ENCODE data around the gene RAB37. TPM values are rescaled to one million over a fixed set of nuclear protein-coding genes. Genes with fewer than 3 reads are reported as not detected.

The RAB37 gene
- total and polyA plus RNA-seq, 2 of the 13 experiments (the other 11 are each of a cell fraction or from before 2014, with no cell fraction given) = 0.91 to 3.7 TPM

DNA sequence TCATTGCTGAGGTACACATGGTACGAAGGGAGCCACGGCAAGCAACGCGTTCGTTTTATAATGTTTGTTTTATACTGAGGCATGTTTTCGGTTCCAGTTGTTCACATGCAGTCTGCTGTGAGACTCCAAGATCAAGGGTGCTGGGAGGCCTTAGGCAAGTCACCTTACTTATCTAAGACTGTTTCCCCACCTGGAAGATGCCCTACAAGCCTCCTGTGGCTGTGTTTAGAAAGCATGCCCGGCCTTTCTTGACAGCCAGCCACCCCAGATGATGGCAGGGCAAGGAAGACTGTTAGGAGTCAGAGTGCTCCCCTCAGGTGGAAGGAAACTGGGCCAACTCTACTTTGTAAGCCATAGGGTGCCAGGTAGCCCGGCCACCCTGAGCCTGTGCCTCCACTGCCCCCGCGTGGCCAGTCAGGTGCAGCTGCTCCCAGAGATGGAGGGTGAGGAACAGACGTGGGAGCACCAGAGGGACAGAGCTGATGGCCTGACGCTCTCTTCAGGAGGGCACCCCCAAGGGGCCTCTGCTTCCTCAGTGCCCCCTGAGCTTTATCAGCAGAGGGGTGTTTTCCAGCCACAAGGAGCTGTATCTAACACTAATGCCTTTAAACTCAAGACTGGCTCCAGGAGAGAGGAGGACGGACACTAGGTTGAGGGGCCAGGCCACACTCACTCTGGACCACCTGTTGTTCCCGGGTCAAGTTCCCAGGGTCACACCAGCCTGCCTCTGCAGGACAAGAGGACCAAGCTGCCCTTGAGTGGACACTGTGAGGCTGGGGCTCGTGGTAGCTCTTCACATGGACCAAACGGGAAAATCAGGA, 33.7 kb downstream of the RAB37 start (continued):
- TF ChIP-seq HNF4G (IDR thresholded peaks at IDR 0.05; ENCODE audit: borderline replicate concordance, low read depth, low read length) = no peak
- TF ChIP-seq HNF4G (CRISPR knock-in tag; IDR thresholded peaks at IDR 0.05; ENCODE audit: borderline replicate concordance, low read depth) = no peak
- TF ChIP-seq POGZ (CRISPR knock-in tag; IDR thresholded peaks at IDR 0.05) = no peak
- TF ChIP-seq, protein P1, sequence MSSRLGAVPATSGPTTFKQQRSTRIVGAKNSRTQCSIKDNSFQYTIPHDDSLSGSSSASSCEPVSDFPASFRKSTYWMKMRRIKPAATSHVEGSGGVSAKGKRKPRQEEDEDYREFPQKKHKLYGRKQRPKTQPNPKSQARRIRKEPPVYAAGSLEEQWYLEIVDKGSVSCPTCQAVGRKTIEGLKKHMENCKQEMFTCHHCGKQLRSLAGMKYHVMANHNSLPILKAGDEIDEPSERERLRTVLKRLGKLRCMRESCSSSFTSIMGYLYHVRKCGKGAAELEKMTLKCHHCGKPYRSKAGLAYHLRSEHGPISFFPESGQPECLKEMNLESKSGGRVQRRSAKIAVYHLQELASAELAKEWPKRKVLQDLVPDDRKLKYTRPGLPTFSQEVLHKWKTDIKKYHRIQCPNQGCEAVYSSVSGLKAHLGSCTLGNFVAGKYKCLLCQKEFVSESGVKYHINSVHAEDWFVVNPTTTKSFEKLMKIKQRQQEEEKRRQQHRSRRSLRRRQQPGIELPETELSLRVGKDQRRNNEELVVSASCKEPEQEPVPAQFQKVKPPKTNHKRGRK (CRISPR knock-in tag; IDR thresholded peaks at IDR 0.05) = 0 out of 2 replicates have a peak, but pooled peaks have one; percentile 36
- no peak for TF ChIP-seq FLYWCH1 (CRISPR knock-in tag; IDR thresholded peaks at IDR 0.05)
- no peak; the same call in 1 of the 2 replicates for TF ChIP-seq ZMYM4 (CRISPR knock-in tag; IDR thresholded peaks at IDR 0.05)
- TF ChIP-seq ZNF430 (CRISPR knock-in tag; IDR thresholded peaks at IDR 0.05) = no peak; the same call in 1 of the 2 replicates
- TF ChIP-seq ARHGAP35 (CRISPR knock-in tag; IDR thresholded peaks at IDR 0.05; ENCODE audit: borderline replicate concordance) = 0 out of 2 replicates have a peak, but pooled peaks have one; percentile 39
- peak; percentile 65; the same call in 1 of the 2 replicates for TF ChIP-seq HNRNPL (IDR thresholded peaks at IDR 0.05; ENCODE audit: low read depth, low read length)
- peak; percentile 89; the same call in 1 of the 2 replicates for TF ChIP-seq REPIN1 (CRISPR knock-in tag; IDR thresholded peaks at IDR 0.05; ENCODE audit: borderline replicate concordance, low read depth)
- TF ChIP-seq MAFK (conservative IDR thresholded peaks at IDR 0.05 in 1 of 2, IDR thresholded peaks at IDR 0.05 in 1 of 2; ENCODE audit: low read length in 2 of 2) = no peak
- TF ChIP-seq, protein P2, sequence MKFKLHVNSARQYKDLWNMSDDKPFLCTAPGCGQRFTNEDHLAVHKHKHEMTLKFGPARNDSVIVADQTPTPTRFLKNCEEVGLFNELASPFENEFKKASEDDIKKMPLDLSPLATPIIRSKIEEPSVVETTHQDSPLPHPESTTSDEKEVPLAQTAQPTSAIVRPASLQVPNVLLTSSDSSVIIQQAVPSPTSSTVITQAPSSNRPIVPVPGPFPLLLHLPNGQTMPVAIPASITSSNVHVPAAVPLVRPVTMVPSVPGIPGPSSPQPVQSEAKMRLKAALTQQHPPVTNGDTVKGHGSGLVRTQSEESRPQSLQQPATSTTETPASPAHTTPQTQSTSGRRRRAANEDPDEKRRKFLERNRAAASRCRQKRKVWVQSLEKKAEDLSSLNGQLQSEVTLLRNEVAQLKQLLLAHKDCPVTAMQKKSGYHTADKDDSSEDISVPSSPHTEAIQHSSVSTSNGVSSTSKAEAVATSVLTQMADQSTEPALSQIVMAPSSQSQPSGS (CRISPR knock-in tag; IDR thresholded peaks at IDR 0.05) = peak; percentile 70; the same call in 1 of the 2 replicates
- TF ChIP-seq, protein P3, sequence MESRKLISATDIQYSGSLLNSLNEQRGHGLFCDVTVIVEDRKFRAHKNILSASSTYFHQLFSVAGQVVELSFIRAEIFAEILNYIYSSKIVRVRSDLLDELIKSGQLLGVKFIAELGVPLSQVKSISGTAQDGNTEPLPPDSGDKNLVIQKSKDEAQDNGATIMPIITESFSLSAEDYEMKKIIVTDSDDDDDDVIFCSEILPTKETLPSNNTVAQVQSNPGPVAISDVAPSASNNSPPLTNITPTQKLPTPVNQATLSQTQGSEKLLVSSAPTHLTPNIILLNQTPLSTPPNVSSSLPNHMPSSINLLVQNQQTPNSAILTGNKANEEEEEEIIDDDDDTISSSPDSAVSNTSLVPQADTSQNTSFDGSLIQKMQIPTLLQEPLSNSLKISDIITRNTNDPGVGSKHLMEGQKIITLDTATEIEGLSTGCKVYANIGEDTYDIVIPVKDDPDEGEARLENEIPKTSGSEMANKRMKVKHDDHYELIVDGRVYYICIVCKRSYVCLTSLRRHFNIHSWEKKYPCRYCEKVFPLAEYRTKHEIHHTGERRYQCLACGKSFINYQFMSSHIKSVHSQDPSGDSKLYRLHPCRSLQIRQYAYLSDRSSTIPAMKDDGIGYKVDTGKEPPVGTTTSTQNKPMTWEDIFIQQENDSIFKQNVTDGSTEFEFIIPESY (CRISPR knock-in tag; IDR thresholded peaks at IDR 0.05) = peak; percentile 79
- TF ChIP-seq, protein P4, sequence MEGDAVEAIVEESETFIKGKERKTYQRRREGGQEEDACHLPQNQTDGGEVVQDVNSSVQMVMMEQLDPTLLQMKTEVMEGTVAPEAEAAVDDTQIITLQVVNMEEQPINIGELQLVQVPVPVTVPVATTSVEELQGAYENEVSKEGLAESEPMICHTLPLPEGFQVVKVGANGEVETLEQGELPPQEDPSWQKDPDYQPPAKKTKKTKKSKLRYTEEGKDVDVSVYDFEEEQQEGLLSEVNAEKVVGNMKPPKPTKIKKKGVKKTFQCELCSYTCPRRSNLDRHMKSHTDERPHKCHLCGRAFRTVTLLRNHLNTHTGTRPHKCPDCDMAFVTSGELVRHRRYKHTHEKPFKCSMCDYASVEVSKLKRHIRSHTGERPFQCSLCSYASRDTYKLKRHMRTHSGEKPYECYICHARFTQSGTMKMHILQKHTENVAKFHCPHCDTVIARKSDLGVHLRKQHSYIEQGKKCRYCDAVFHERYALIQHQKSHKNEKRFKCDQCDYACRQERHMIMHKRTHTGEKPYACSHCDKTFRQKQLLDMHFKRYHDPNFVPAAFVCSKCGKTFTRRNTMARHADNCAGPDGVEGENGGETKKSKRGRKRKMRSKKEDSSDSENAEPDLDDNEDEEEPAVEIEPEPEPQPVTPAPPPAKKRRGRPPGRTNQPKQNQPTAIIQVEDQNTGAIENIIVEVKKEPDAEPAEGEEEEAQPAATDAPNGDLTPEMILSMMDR (CRISPR knock-in tag; IDR thresholded peaks at IDR 0.05) = peak; percentile 99
- TF ChIP-seq PHF8 (CRISPR knock-in tag; IDR thresholded peaks at IDR 0.05) = peak; percentile 57; the same call in 1 of the 2 replicates
- no peak for TF ChIP-seq ZNF24 (IDR thresholded peaks at IDR 0.05)
- 0 out of 2 replicates have a peak, but pooled peaks have one; percentile 13 for TF ChIP-seq EEA1 (CRISPR knock-in tag; IDR thresholded peaks at IDR 0.05; ENCODE audit: borderline replicate concordance)
- TF ChIP-seq, protein P5, sequence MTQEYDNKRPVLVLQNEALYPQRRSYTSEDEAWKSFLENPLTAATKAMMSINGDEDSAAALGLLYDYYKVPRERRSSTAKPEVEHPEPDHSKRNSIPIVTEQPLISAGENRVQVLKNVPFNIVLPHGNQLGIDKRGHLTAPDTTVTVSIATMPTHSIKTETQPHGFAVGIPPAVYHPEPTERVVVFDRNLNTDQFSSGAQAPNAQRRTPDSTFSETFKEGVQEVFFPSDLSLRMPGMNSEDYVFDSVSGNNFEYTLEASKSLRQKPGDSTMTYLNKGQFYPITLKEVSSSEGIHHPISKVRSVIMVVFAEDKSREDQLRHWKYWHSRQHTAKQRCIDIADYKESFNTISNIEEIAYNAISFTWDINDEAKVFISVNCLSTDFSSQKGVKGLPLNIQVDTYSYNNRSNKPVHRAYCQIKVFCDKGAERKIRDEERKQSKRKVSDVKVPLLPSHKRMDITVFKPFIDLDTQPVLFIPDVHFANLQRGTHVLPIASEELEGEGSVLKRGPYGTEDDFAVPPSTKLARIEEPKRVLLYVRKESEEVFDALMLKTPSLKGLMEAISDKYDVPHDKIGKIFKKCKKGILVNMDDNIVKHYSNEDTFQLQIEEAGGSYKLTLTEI (CRISPR knock-in tag; conservative IDR thresholded peaks at IDR 0.05) = no peak
- peak; percentile 55; the same call in 1 of the 2 replicates for TF ChIP-seq ZNF614 (CRISPR knock-in tag; IDR thresholded peaks at IDR 0.05; ENCODE audit: borderline replicate concordance)

Data from HepG2 (cell line).